Gastrocnemius medialis (tissue), 4 donors: ENCODE data around the gene CD37. TPM values are rescaled to one million over a fixed set of nuclear protein-coding genes. Genes with fewer than 3 reads are reported as not detected.

ENCODE experiments used
- ATAC-seq, 2 donors: fragments of 150-250 bp; one replicate each; pipeline ENCODE4 v1.9.1; 2016
- DNase-seq, 2 donors: peaks; one replicate each; pipeline ENCODE4 v3.0.0-alpha.2; 2019
- H3K27ac ChIP-seq, 4 donors: fragments of 200-600 bp; sonication (generic); 1 replicate in 1 of 4; 2 replicates in 3 of 4; pipeline ENCODE4 v1.5.1; 2016 to 2018; ENCODE audit warnings: mild to moderate bottlenecking in 2 of 4, moderate library complexity in 1 of 4
- H3K27me3 ChIP-seq, 3 donors: fragments of 200-600 bp; sonication (generic) in 2 of 3; 1 replicate in 1 of 3; 2 replicates in 2 of 3; pipeline versions ENCODE4 v1.5.1 to v1.6.0; 2016 to 2019; ENCODE audit warnings: mild to moderate bottlenecking in 1 of 3, moderate library complexity in 1 of 3
- H3K36me3 ChIP-seq, 2 donors: fragments of 200-600 bp; sonication (generic) in 1 of 2; one replicate each; pipeline ENCODE4 v1.5.1; 2017 to 2018
- H3K4me1 ChIP-seq, 2 donors: fragments of 200-600 bp; sonication (generic) in 1 of 2; one replicate each; pipeline ENCODE4 v1.5.1; 2016 to 2017; ENCODE audit warnings: mild to moderate bottlenecking in 2 of 2
- H3K4me3 ChIP-seq, 4 donors: fragments of 200-600 bp; sonication (generic) in 3 of 4; 1 replicate in 1 of 4; 2 replicates in 3 of 4; pipeline ENCODE4 v1.5.1; 2016 to 2019; ENCODE audit warnings: mild to moderate bottlenecking in 2 of 4
- H3K9me3 ChIP-seq, 3 donors: fragments of 200-600 bp; sonication (generic) in 2 of 3; 1 replicate in 1 of 3; 2 replicates in 2 of 3; pipeline ENCODE4 v1.5.1; 2016 to 2019
- POLR2A ChIP-seq, 2 donors: fragments of 450-650 bp; IDR thresholded peaks; one replicate each; pipeline ENCODE4 v1.6.1; 2017; ENCODE audit warnings: antibody characterized with exemption in 2 of 2, mild to moderate bottlenecking in 2 of 2, moderate library complexity in 2 of 2
- in situ Hi-C, 4 donors: fragments of 200-750 bp; cut with MboI; loops; one replicate each; pipeline versions ENCODE4 v1.15.0 to v1.8.0; 2017; ENCODE audit warnings: low sequenced_read_pairs in 4 of 4
- intact Hi-C: fragments of 100-400 bp; cut with DNase I; formaldehyde crosslinking; loops from one replicate; pipeline ENCODE4 v1.15.1; 2023; ENCODE audit warnings: low total_unique reads
- total RNA-seq, 4 donors: library from RNA; depleted of rRNA; stranded (reverse); fragments of >200 nt; gene quantifications; one replicate each; pipeline versions ENCODE4 v1.1.0 to v1.2.3, GENCODE V29; 2016
- TF ChIP-seq, protein P1 (sequence below), 5 experiments: fragments of 450-650 bp in 3 of 5; fragments of 200-600 bp in 2 of 5; sonication (generic) in 2 of 5; IDR thresholded peaks in 4 of 5; conservative IDR thresholded peaks in 1 of 5; 1 replicate in 4 of 5; 2 replicates in 1 of 5; pipeline ENCODE4 v1.5.1; 2016 to 2019; ENCODE audit warnings: antibody characterized with exemption in 5 of 5, mild to moderate bottlenecking in 3 of 5, moderate library complexity in 3 of 5

The CD37 gene
- total RNA-seq, 4 donors from 2014 or later, result 1.6 to 8.5 (median 2.3) TPM

GRCh38 chr19:49374665-49375434 is 39.6 kb downstream of the CD37 start:
- no peak for ATAC-seq
- Histone ChIP-seq H3K27ac (no peak overlapping the region), H3K4me1 (no peaks in the 10 kb centered on the region), H3K27me3 (no peaks in the 10 kb centered on the region), H3K36me3 (no peaks in the 10 kb centered on the region), H3K9me3 (no peaks in the 10 kb centered on the region), H3K4me3 (no peak overlapping the region)
- intact Hi-C loops (no loop called here), in situ Hi-C loops (loop anchor here in 1 of 4 donors (25.0 kb wide), 1 partner anchor 162 kb away; the partner anchor contains the start of gene RCN3)
- TF ChIP-seq POLR2A (IDR thresholded peaks at IDR 0.05), result no peak
- TF ChIP-seq, protein P1, sequence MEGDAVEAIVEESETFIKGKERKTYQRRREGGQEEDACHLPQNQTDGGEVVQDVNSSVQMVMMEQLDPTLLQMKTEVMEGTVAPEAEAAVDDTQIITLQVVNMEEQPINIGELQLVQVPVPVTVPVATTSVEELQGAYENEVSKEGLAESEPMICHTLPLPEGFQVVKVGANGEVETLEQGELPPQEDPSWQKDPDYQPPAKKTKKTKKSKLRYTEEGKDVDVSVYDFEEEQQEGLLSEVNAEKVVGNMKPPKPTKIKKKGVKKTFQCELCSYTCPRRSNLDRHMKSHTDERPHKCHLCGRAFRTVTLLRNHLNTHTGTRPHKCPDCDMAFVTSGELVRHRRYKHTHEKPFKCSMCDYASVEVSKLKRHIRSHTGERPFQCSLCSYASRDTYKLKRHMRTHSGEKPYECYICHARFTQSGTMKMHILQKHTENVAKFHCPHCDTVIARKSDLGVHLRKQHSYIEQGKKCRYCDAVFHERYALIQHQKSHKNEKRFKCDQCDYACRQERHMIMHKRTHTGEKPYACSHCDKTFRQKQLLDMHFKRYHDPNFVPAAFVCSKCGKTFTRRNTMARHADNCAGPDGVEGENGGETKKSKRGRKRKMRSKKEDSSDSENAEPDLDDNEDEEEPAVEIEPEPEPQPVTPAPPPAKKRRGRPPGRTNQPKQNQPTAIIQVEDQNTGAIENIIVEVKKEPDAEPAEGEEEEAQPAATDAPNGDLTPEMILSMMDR (IDR thresholded peaks at IDR 0.05 in 4 of 5, conservative IDR thresholded peaks at IDR 0.05 in 1 of 5), result no peak
- DNase-seq, result no peak

- Histone ChIP-seq H3K9me3 (peaks cover 0 to 10% (median 0%) of the 10 kb centered on the region in 3 donors), H3K36me3 (no peaks in the 10 kb centered on the region), H3K27me3 (peaks cover 0 to 17% (median 7%) of the 10 kb centered on the region in 3 donors), H3K4me1 (no peaks in the 10 kb centered on the region), H3K4me3 (no peak overlapping the region), H3K27ac (no peak overlapping the region)
- DNase-seq, result no peak
- no peak for TF ChIP-seq POLR2A (IDR thresholded peaks at IDR 0.05)
- in situ Hi-C loops (loop anchor here in 1 of 4 donors (25.0 kb wide), 1 partner anchor 159 kb away; the partner anchor contains the start of gene RCN3), intact Hi-C loops (no loop called here)
- ATAC-seq, result no peak
Observed at GRCh38 chr19:49378512-49378911, 43.3 kb downstream of the CD37 start.

DNA sequence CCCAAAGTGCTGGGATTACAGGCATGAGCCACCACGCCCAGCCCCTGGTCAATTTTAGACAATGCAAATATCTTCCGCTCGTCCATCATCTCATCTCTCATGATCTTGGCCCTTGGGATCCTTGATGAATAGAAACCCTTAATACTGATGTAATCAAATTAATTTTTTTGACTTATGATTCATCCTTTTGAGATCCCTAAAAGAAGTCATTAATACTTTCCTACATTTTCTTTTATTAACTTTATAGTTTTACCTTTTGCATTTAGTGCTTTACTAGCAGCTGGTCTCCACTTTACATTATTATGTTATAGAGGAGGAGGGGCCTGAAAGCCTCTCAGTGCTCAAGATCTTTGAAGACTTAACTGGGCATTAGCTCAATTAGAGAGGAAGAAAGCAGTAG is 45.2 kb downstream of the CD37 start:
- in situ Hi-C loops (loop anchor here in 2 of 4 donors (10.0 to 25.0 kb wide), 2 partner anchors 64 to 157 kb away; partner anchors contain the start of genes RCN3 (in 1 of the 2) and SLC17A7 (in 1 of the 2)), intact Hi-C loops (no loop called here)
- no peak for DNase-seq
- H3K4me1 ChIP-seq, result no peaks in the 10 kb centered on the region
- no peak overlapping the region for H3K4me3 ChIP-seq
- no peaks in the 10 kb centered on the region for H3K36me3 ChIP-seq
- no peak for ATAC-seq
- H3K27me3 ChIP-seq, result peaks cover 0 to 24% (median 7%) of the 10 kb centered on the region in 3 donors
- peaks cover 0 to 10% (median 0%) of the 10 kb centered on the region in 3 donors for H3K9me3 ChIP-seq
- TF ChIP-seq, protein P1 (IDR thresholded peaks at IDR 0.05 in 4 of 5, conservative IDR thresholded peaks at IDR 0.05 in 1 of 5), result no peak
- TF ChIP-seq POLR2A (IDR thresholded peaks at IDR 0.05), result no peak
- H3K27ac ChIP-seq, result no peak overlapping the region

DNA sequence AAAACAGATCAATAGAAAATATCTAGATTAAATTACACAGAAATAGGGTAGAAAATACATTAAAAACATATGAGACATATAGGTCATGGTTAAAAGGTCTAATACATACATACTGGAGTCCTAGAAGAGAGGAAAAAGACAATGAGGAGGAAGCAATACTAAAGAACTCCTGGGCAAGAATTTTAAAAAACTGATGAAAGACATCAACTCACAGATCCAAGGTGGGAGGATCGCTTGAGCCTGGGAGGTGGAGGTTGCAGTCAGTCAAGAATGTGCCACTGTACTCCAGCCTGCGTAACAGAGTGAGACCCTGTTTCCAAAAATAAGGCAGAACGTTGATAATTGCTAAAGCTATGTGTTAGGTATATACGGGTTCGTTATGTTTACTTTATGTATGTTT is 47.4 kb downstream of the CD37 start:
- Histone ChIP-seq H3K27ac (no peak overlapping the region), H3K27me3 (peaks cover 0 to 24% (median 7%) of the 10 kb centered on the region in 3 donors), H3K9me3 (peaks cover 0 to 10% (median 0%) of the 10 kb centered on the region in 3 donors), H3K4me1 (no peaks in the 10 kb centered on the region), H3K4me3 (no peak overlapping the region), H3K36me3 (no peaks in the 10 kb centered on the region)
- TF ChIP-seq, protein P1 (IDR thresholded peaks at IDR 0.05 in 4 of 5, conservative IDR thresholded peaks at IDR 0.05 in 1 of 5), result no peak
- no peak for TF ChIP-seq POLR2A (IDR thresholded peaks at IDR 0.05)
- ATAC-seq, result no peak
- intact Hi-C loops, result no loop called here
- in situ Hi-C loops, result loop anchor here in 2 of 4 donors (10.0 to 25.0 kb wide), 2 partner anchors 62 to 155 kb away; partner anchors contain the start of genes RCN3 (in 1 of the 2) and SLC17A7 (in 1 of the 2)
- DNase-seq, result no peak

GRCh38 chr19:49383599-49383998 is 48.4 kb downstream of the CD37 start:
- Histone ChIP-seq H3K4me1 (no peaks in the 10 kb centered on the region), H3K27ac (no peak overlapping the region), H3K27me3 (peaks cover 7 to 27% (median 8%) of the 10 kb centered on the region in 3 donors), H3K36me3 (no peaks in the 10 kb centered on the region), H3K9me3 (peaks cover 0 to 10% (median 0%) of the 10 kb centered on the region in 3 donors), H3K4me3 (no peak overlapping the region)
- in situ Hi-C loops, result loop anchor here in 2 of 4 donors (10.0 to 25.0 kb wide), 2 partner anchors 61 to 154 kb away; partner anchors contain the start of genes RCN3 (in 1 of the 2) and SLC17A7 (in 1 of the 2)
- DNase-seq (no peak), ATAC-seq (no peak)
- TF ChIP-seq, protein P1 (IDR thresholded peaks at IDR 0.05 in 4 of 5, conservative IDR thresholded peaks at IDR 0.05 in 1 of 5), result no peak
- TF ChIP-seq POLR2A (IDR thresholded peaks at IDR 0.05), result no peak
- intact Hi-C loops, result no loop called here
